ENCODE results near the gene POC1B. TPM values are rescaled to one million over a fixed set of nuclear protein-coding genes. Genes with fewer than 3 reads are reported as not detected.
A peak's percentile ranks its signal among the peaks of the same experiment; 100 is the strongest.

POC1B gene
- total and polyA plus RNA-seq, 8 donors: 3.4 to 15.5 (median 6.2) TPM

DNA sequence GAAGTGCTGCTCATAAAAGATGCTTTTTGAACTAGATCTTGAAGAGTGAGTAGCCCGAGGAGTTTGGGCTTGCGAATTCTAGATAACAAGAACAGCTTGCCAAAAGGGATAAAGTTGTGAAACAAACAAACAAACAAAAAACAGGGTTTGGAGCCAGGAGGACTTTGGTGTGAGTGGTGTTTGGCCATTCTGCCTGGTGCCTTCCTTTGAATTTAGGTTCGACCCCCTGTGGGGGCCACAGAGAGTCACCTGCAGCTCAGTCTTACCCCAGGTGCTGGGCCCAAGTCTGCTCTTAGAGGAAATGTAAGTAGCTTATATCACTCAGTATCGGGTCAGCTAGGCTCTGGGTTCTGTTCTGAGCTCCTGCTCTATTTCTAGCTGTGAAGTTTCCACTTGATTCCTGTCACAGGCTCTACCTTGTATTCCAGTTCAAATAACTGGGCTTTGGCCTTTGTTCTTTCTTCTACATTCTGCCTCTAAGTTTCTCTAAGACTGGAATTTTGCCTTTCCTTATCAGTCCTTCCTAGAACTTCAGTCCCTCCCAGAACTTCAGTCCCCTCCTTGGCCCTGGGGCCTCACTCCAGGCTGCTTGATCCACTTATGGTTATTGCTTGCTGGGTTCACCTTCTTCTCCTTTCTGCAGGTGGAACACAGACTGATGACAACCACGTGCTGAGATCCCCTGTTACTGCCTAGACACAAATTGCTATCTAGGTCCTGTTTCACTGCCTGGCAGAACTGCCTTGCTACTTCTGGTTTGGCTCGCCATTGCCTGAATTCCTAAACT lies 153.1 kb downstream of the POC1B start:
- TF ChIP-seq CTCF (IDR thresholded peaks at IDR 0.05): no peak
- no peak for FAIRE-seq
- intact Hi-C loops (cut with DNase I): no loop called here
- DNase-seq: no peak
- H3K9me3 ChIP-seq: no peaks in the 10 kb centered on the region
- H3K4me1 ChIP-seq: peaks cover 0 to 5% (median 0%) of the 10 kb centered on the region in 3 donors
- no peaks in the 10 kb centered on the region for H3K27me3 ChIP-seq
- no peaks in the 10 kb centered on the region for H3K36me3 ChIP-seq
- H3K27ac ChIP-seq: no peak overlapping the region
- ATAC-seq: peak in 1 of 4 donors; percentile 15
- 62 to 63% methylated on average over 6 of the region's 6 CpGs for WGBS, 2 donors
- no peak overlapping the region for H3K4me3 ChIP-seq

DNA sequence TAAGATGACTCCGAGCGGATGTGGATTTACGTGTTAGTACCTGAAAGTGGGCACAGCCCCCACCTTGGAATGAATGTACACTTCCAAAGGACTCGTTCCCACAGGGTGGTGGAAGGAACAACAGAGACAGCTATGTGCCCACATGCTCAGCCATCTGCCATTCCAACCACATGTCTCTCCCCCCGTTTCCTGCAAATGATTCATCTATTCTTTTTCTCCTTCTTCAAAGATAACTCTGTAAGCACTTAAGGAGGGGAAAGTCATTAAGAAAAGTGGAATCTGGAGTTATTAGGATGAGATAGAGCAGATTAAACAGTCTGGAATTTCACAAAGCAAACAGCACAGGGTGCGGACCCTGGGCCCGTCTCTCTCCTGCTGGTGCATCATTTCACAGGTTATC lies 155.0 kb downstream of the POC1B start:
- 85% methylated on average over 7 of the region's 7 CpGs for WGBS, 2 donors
- H3K4me1 ChIP-seq: peaks cover 0 to 5% (median 0%) of the 10 kb centered on the region in 3 donors
- no peak overlapping the region for H3K27ac ChIP-seq
- DNase-seq (no peak), FAIRE-seq (no peak), ATAC-seq (no peak)
- H3K4me3 ChIP-seq: no peak overlapping the region
- intact Hi-C loops (cut with DNase I): no loop called here
- H3K36me3 ChIP-seq: no peaks in the 10 kb centered on the region
- no peak for TF ChIP-seq CTCF (IDR thresholded peaks at IDR 0.05)
- no peaks in the 10 kb centered on the region for H3K9me3 ChIP-seq
- no peaks in the 10 kb centered on the region for H3K27me3 ChIP-seq

- H3K27me3 ChIP-seq: no peaks in the 10 kb centered on the region
- no peak for TF ChIP-seq CTCF (IDR thresholded peaks at IDR 0.05)
- ATAC-seq (no peak), FAIRE-seq (no peak), DNase-seq (no peak)
- H3K27ac ChIP-seq: no peak overlapping the region
- H3K4me3 ChIP-seq: no peak overlapping the region
- peaks cover 0 to 5% (median 0%) of the 10 kb centered on the region in 3 donors for H3K4me1 ChIP-seq
- H3K9me3 ChIP-seq: no peaks in the 10 kb centered on the region
- 56% methylated on average over 3 of the region's 3 CpGs for WGBS, 2 donors
- intact Hi-C loops (cut with DNase I): no loop called here
- no peaks in the 10 kb centered on the region for H3K36me3 ChIP-seq
These were observed 155.4 kb downstream of the POC1B start for GRCh38 chr12:89370421-89370831.

Other genes with a start within 250 kb of the POC1B start
- 10 to 100 TPM in 4 of 6 donors, 1 to 10 TPM in 2; 5.3 to 26.1 (median 15.3) TPM for gene DUSP6, start 173.5 kb downstream of the POC1B start, total RNA-seq
- 10 to 100 TPM in 1 of 2 donors, 1 to 10 TPM in 1; 7.0 to 13.1 TPM for gene DUSP6, start 173.5 kb downstream of the POC1B start, polyA plus RNA-seq
- gene GALNT4, start 1.3 kb downstream of the POC1B start, total RNA-seq: 10 to 100 TPM in 1 of 6 donors, 1 to 10 TPM in 5; 3.2 to 15.8 (median 6.5) TPM
- gene GALNT4, start 1.3 kb downstream of the POC1B start, polyA plus RNA-seq: 1 to 10 TPM; 2.6 to 4.3 TPM
- gene ATP2B1, start 182.8 kb upstream of the POC1B start, total RNA-seq: 10 to 100 TPM; 11.4 to 22.4 (median 15.8) TPM
- gene ATP2B1, start 182.8 kb upstream of the POC1B start, polyA plus RNA-seq: 10 to 100 TPM in 1 of 2 donors, 1 to 10 TPM in 1; 4.3 to 12.9 TPM